GM12892 (cell line): ENCODE data around the gene AHDC1.

ENCODE experiments used
- DNase-seq: peaks from one replicate; pipeline ENCODE4 v3.0.0; 2011; ENCODE audit not compliant: insufficient read length
- FAIRE-seq: peaks from 2 replicates; lab custom pipeline; 2011; peaks lifted over from hg19 to GRCh38; lab: Jason Lieb, UNC
- POLR2A ChIP-seq: IDR thresholded peaks from 2 replicates; pipeline ENCODE4 v1.6.1; 2011; ENCODE audit warnings: low read depth, low read length, control low read depth
- POLR2AphosphoS5 ChIP-seq: IDR thresholded peaks from 2 replicates; pipeline ENCODE4 v1.6.1; 2011; ENCODE audit warnings: low read depth, low read length, control low read depth
- TAF1 ChIP-seq: IDR thresholded peaks from 2 replicates; pipeline ENCODE4 v1.6.1; 2011; ENCODE audit warnings: low read depth, mild to moderate bottlenecking, control low read depth, low read length, borderline replicate concordance

AHDC1 gene

DNA sequence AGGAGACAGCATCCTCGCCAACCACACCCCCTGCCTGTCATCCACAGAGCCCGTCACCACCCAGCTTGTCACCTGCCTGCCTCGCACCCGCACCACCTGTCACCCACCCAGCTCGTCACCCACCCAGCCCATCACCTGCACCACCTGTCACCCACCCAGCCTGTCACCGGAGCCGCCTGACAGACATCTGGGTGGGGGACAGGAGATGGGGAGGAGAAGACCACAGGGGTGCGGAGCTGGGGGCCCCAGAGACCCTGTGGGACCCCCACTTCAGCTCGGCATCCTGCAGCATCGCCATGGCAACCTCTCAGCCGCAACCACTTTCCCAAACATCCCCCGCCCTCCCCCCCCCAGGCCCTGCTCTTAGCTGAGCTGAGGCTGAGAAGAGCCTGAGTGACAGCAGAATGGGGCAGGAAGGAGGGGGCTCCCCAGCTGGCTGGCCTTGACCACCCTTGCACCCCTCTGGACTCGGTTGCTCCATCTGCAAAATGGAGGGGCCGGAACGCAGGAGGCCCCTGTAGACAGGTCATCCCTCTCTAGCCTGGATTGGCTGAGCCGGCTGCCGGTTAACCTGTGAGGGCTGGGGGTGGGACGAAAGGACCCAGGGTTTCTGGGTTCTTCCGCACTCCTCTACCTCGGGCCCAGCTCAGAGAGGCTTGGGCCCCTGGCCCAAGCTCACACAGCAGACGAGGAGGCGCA, 11.6 kb downstream of the AHDC1 start:
- TF ChIP-seq TAF1, result no peak
- no peak for TF ChIP-seq POLR2AphosphoS5
- TF ChIP-seq POLR2A, result no peak
- DNase-seq (no peak), FAIRE-seq (no peak)

DNA sequence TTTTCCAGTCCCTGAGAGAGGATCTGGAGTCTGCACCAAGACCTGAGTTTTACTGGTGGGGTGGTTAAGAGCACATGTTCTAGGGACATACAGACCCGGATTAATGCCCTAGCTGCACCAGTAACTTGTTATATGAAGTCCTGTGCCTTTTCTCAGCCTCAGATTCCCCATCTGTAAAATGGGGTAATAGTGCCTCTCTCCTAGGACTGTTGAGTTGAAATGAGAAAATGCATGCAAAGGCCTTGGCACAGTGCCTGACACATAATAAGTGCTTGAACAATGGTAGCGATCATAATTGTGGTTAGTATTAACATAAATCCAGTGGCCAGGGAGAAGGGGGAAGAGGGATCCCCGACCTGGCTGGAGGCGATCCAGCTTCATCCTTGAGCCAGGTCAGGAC, 12.3 kb downstream of the AHDC1 start:
- TF ChIP-seq POLR2AphosphoS5, result no peak
- no peak for TF ChIP-seq TAF1
- no peak for TF ChIP-seq POLR2A
- FAIRE-seq (no peak), DNase-seq (no peak)

DNA sequence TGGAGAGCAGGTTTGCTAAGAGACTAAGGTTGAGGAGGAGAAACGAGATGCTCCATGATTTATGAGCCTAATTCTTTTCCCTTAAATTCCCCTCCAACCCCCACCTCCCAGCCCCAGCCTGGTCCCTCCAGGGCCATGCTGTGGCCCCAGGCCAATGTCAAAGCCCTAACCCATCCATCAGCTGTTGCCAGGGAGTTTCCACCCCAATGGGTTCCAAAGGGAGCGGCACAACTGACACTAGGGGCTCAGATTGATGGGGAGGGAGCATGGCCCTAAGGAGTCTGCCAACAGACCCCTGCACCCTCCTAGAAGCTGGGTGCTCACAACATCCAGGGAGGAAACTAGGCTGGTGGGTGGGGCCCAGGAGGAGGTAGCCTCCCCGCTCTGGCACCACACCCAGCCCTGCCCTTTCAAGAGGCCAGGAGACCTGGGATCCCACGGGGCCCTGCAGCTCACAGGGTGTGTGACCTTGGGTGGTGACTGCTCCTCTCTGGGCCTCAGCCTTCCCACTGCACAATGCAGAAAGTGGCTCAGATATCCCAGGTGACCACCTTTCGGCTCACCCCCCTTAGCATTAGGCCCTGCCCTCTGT, 12.9 kb downstream of the AHDC1 start:
- DNase-seq (no peak), FAIRE-seq (no peak)
- TF ChIP-seq TAF1, result no peak
- no peak for TF ChIP-seq POLR2AphosphoS5
- TF ChIP-seq POLR2A, result no peak

DNA sequence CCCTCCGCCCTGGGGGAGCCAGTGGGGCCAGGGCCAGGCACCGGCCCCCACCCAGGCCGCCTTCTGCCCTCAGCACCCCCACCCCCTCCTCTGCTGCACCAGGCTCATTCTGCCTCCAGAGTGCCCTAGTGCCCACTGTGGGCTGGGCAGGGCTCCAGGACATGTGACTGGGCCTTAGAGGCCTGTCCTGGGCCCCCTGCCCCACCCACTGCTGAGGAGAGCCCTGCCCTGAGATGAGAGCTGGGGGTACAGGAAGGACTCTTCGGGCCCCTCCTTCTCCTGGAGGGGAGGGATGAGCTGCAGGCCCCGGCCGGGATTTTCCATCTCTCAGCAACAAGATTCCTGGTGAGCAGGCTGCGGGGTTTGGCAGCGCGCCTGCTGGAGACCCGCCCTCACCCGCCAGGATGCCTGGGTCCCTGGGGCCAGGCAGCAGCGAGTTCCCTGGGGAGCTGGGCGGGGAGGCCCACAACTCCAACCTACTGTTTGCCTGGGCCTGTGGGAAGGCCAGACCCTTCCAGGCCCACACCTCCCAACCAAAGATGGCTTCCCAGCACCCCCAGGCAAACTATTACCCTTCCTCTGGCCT, 14.0 kb downstream of the AHDC1 start:
- FAIRE-seq, result no peak
- DNase-seq, result no peak
- TF ChIP-seq POLR2A (no peak), POLR2AphosphoS5 (no peak), TAF1 (no peak)

DNA sequence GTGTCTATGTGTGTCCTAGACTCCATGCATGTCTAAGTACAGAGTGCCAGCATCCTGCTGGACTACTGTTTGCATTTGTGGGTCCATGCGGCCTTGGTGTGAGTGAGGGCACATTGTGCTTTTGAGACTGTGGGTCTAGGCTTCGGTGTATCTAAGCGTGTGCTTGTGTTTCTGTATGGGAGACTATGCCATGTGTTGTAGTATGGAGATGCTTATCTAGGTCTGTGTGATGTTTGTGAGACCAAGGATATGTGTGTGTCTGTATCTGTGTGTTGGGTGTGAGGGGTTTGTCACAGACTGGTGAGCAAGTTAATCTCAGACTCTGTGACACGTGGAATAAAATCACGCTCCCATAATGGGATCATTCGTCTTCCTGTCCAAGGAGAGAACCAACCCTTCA, 14.5 kb downstream of the AHDC1 start:
- no peak for FAIRE-seq
- DNase-seq, result no peak
- TF ChIP-seq POLR2AphosphoS5 (no peak), TAF1 (no peak), POLR2A (no peak)

DNA sequence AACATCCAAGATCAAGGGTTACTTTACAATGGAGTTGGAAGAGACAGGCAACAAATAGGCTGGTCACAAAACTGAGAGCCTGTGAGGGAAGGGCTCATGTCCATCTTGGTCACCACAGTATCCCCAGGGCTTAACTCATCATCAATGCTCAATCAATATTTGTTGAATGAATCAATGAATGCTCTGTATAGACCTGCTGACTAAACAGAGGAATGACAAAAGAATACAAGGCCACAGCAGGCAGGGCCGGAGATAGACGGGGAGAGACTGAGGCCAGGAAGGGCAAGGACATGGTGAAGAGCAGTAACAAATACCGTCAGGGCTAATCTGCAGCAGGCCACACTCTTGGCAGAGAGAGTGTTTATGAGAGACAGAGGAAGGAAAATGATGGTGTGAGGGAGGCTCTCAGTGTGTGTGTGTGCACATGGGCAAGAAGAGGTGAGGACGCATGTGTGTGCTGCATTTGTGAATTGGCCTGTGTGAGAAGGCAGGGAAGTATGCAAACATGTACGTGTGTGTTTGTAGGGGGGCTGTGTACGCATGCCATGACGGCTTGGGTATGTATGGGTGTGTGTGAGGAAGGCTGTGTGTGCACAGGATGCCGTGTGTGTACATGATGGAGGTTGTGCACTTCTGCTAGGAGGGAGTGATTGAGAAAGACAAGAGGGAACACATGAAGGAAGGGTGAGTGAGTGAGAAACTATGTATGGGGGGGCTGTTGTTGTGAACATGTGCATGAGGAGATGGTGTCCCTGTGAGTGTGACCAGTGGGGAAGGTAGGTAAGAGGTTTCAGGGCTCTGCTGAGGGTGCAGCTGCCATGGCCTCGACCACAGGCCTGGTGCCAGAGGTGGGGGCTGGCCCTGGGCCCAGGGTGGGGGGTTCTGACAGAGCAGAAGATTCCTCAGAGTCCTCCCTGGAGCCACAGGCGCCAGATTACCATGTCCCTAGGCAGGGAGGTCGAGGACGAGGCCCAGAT, 15.4 kb downstream of the AHDC1 start:
- FAIRE-seq, result no peak
- DNase-seq, result no peak
- no peak for TF ChIP-seq POLR2A
- no peak for TF ChIP-seq POLR2AphosphoS5
- TF ChIP-seq TAF1, result no peak

DNA sequence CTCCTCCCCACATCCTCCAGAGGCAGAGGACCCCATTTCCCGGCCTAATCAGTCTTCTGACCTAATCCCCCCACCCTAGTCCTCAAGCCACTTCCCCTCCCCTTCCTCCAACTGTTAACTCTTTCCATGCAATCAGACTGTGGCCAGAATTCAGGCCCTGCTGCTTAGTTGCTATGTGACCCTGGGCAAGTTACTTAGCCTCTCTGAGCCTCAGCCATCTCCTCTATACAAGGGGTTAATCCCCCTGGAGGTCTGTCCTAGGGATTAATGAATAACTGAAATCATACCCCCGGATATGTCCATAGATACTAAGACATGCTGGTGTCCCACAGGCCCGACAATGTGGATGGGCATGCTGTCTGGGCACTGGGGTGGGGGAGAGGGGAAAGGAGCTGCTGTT, 18.3 kb downstream of the AHDC1 start:
- TF ChIP-seq POLR2AphosphoS5 (no peak), TAF1 (no peak), POLR2A (no peak)
- FAIRE-seq, result no peak
- DNase-seq, result no peak

DNA sequence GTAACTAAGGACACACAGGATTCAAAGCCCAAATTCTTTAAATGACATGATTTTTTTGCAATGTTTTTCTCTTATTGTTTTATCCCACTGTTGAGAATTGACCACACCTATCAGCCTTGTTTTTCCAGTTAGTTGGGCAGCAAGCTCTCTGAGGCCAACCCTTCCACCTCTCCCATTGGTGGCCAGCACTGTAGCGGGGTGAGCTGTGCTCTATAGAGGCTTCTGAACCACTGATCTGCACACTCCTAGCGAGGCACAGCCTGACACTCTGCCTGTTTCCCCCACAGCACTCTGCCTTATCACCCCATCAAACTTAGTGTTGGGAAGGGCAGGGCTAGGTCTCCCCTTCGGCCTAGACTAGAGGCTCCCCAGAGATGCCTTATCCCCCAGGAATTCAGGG, 19.5 kb downstream of the AHDC1 start:
- FAIRE-seq, result no peak

DNA sequence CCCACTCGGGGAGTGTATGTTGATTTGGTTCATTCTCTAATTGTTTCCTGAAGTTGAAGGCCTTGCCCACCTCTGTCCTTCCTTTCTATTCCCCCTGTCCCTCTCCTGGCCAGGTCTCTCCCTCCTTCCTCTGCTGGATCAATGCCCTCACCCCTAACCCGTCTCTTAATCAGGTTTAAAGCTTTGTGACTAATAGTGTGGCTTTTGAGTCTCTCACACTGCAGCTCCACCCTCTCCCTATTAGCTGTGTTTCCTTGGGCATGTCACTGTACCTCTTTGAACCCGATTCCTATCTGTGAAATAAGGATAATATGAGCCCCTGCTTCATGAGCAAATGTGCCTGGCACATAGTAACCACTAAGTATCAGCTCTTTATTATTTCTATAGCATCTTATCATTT, 20.5 kb downstream of the AHDC1 start:
- TF ChIP-seq POLR2AphosphoS5 (no peak), POLR2A (no peak), TAF1 (no peak)
- DNase-seq, result no peak
- no peak for FAIRE-seq

More for the DNA sequence above, 19.5 kb downstream of the AHDC1 start:
- no peak for DNase-seq
- no peak for TF ChIP-seq POLR2AphosphoS5
- no peak for TF ChIP-seq TAF1
- TF ChIP-seq POLR2A, result no peak

DNA sequence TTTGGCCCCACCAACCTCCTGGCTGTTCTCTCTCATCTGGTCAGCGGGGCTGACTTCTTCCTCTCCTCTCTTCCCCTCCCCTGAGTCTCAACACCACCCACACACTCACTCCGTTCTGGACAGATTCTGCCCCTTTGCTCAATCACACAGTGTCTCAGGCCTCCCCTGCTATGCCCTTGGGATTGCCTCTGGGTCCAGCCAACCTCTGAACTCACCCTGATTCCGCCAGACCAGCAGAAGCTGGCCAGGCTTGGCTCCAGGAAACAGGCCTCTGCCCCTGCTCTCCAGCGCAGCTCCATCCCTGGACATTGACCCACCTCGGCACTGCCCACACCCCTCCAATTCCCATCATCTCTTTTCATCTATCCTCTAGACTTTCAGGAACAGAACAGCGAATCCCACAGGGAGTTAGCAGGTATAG, 22.1 kb downstream of the AHDC1 start:
- TF ChIP-seq TAF1, result no peak
- no peak for TF ChIP-seq POLR2AphosphoS5
- TF ChIP-seq POLR2A, result no peak
- no peak for FAIRE-seq
- no peak for DNase-seq
